ENCODE measurements around the gene C5orf15. TPM values are rescaled to one million over a fixed set of nuclear protein-coding genes. Genes with fewer than 3 reads are reported as not detected.

The C5orf15 gene
- total RNA-seq, 1 donor from 2014 or later = 43.3 TPM

- Histone ChIP-seq H3K4me3 (ENCODE audit: low read length in 3 of 3) (no peak overlapping the region), H3K4me1 (ENCODE audit: control insufficient read depth in 3 of 3, insufficient read depth in 3 of 3, low read length in 3 of 3) (peaks cover 4 to 10% (median 5%) of the 10 kb centered on the region in 3 donors), H3K27me3 (ENCODE audit: control insufficient read depth in 3 of 3, insufficient read depth in 3 of 3, low read length in 3 of 3) (peaks cover 0 to 5% (median 4%) of the 10 kb centered on the region in 3 donors), H3K9me3 (ENCODE audit: control insufficient read depth in 3 of 3, low read length in 3 of 3) (no peaks in the 10 kb centered on the region), H3K9ac (ENCODE audit: low read depth in 1 of 3, low read length in 3 of 3) (no peak overlapping the region), H3K36me3 (ENCODE audit: control insufficient read depth in 3 of 3, insufficient read depth in 3 of 3, low read length in 3 of 3) (no peaks in the 10 kb centered on the region), H3K27ac (ENCODE audit: low read depth, low read length) (no peak overlapping the region)
Measured at GRCh38 chr5:133926489-133927299, 41.7 kb downstream of the C5orf15 start.

GRCh38 chr5:133925866-133926488 lies 42.4 kb downstream of the C5orf15 start:
- Histone ChIP-seq H3K36me3 (ENCODE audit: control insufficient read depth in 3 of 3, insufficient read depth in 3 of 3, low read length in 3 of 3) (no peaks in the 10 kb centered on the region), H3K27me3 (ENCODE audit: control insufficient read depth in 3 of 3, insufficient read depth in 3 of 3, low read length in 3 of 3) (peaks cover 0 to 5% (median 4%) of the 10 kb centered on the region in 3 donors), H3K4me3 (ENCODE audit: low read length in 3 of 3) (no peak overlapping the region), H3K4me1 (ENCODE audit: control insufficient read depth in 3 of 3, insufficient read depth in 3 of 3, low read length in 3 of 3) (peaks cover 4 to 10% (median 5%) of the 10 kb centered on the region in 3 donors), H3K9me3 (ENCODE audit: control insufficient read depth in 3 of 3, low read length in 3 of 3) (no peaks in the 10 kb centered on the region), H3K27ac (ENCODE audit: low read depth, low read length) (no peak overlapping the region), H3K9ac (ENCODE audit: low read depth in 1 of 3, low read length in 3 of 3) (no peak overlapping the region)

DNA sequence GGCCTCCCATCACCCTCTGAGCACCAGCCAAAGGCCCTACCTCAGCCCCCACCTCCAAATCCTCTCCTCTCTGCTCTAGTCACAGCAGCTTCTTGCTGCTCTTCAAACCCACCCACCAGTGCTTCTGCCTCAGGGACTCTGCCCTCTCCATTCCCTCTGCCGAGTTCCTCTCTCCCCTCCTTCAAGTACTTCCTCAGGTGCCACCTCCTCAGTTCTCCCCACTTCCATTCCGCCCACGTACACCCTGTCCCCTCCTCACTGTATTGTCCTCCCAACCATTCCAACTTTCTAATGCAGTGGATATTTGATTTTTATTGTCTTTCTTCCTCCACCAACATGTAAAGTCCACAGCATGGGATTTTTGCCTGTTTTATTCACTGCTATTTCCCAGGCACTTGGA lies 43.2 kb downstream of the C5orf15 start:
- Histone ChIP-seq H3K36me3 (ENCODE audit: control insufficient read depth in 3 of 3, insufficient read depth in 3 of 3, low read length in 3 of 3) (no peaks in the 10 kb centered on the region), H3K4me1 (ENCODE audit: control insufficient read depth in 3 of 3, insufficient read depth in 3 of 3, low read length in 3 of 3) (peaks cover 3 to 10% (median 4%) of the 10 kb centered on the region in 3 donors), H3K27me3 (ENCODE audit: control insufficient read depth in 3 of 3, insufficient read depth in 3 of 3, low read length in 3 of 3) (peaks cover 0 to 5% (median 4%) of the 10 kb centered on the region in 3 donors), H3K9ac (ENCODE audit: low read depth in 1 of 3, low read length in 3 of 3) (no peak overlapping the region), H3K27ac (ENCODE audit: low read depth, low read length) (no peak overlapping the region), H3K4me3 (ENCODE audit: low read length in 3 of 3) (no peak overlapping the region), H3K9me3 (ENCODE audit: control insufficient read depth in 3 of 3, low read length in 3 of 3) (no peaks in the 10 kb centered on the region)

DNA sequence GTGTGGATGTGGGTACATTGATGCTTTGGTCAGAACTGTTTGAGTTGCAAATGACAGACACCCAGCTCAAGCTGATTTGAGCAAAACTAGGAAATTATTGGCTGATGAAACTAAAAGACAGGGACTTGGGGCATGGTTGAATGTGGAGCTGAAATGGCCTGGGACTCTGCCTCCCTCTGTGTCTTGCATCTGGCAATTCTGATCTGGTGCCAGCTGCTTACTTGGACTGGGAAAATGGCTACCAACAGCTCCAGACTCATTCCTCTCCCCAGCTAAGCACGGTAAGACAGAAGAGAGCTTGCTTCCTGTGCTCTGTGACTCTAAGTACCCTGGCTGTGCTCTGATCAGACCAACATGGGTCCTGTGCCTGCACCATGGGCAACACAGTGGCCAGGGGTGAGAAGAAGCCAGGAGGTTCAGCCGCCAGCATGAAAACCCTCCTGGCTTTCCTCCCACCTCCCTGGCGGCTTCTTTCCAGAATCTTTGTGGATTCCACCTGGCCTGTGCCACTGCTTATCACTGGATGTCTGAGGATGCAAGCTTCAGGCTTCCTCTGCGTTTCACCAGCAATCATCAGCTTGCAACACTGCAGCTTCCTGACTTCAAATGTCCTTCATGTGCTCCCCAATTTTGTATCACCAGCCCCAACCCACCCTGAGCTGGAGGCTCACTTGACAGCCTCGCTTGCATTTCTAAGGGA lies 44.1 kb downstream of the C5orf15 start:
- Histone ChIP-seq H3K27me3 (ENCODE audit: control insufficient read depth in 3 of 3, insufficient read depth in 3 of 3, low read length in 3 of 3) (peaks cover 0 to 5% (median 4%) of the 10 kb centered on the region in 3 donors), H3K4me1 (ENCODE audit: control insufficient read depth in 3 of 3, insufficient read depth in 3 of 3, low read length in 3 of 3) (peaks cover 0 to 5% (median 4%) of the 10 kb centered on the region in 3 donors), H3K9me3 (ENCODE audit: control insufficient read depth in 3 of 3, low read length in 3 of 3) (no peaks in the 10 kb centered on the region), H3K27ac (ENCODE audit: low read depth, low read length) (no peak overlapping the region), H3K4me3 (ENCODE audit: low read length in 3 of 3) (no peak overlapping the region), H3K9ac (ENCODE audit: low read depth in 1 of 3, low read length in 3 of 3) (no peak overlapping the region), H3K36me3 (ENCODE audit: control insufficient read depth in 3 of 3, insufficient read depth in 3 of 3, low read length in 3 of 3) (no peaks in the 10 kb centered on the region)

DNA sequence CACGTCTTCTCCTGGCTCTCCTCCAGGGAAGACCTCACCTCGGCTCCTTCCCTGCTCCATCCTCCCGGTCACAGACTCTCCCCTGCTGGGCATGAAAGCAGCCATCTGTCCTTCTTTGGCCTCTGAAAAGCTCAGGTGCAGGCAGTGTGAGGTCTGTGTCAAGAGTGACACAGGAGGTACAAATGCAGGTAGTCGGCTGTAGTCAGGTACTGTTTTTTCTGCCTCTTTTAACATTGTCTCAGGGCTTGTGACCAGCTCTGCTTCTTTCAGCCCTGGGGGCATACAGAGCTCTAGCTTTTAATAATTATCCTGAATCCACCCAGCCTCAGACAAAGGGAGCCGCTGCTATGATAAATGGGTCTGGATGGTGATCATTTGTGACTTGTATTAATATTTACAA lies 46.4 kb downstream of the C5orf15 start:
- Histone ChIP-seq H3K4me3 (ENCODE audit: low read length in 3 of 3) (no peak overlapping the region), H3K4me1 (ENCODE audit: control insufficient read depth in 3 of 3, insufficient read depth in 3 of 3, low read length in 3 of 3) (peaks cover 0 to 5% (median 4%) of the 10 kb centered on the region in 3 donors), H3K9ac (ENCODE audit: low read depth in 1 of 3, low read length in 3 of 3) (no peak overlapping the region), H3K9me3 (ENCODE audit: control insufficient read depth in 3 of 3, low read length in 3 of 3) (no peaks in the 10 kb centered on the region), H3K27ac (ENCODE audit: low read depth, low read length) (no peak overlapping the region), H3K36me3 (ENCODE audit: control insufficient read depth in 3 of 3, insufficient read depth in 3 of 3, low read length in 3 of 3) (no peaks in the 10 kb centered on the region), H3K27me3 (ENCODE audit: control insufficient read depth in 3 of 3, insufficient read depth in 3 of 3, low read length in 3 of 3) (peaks cover 0 to 5% (median 4%) of the 10 kb centered on the region in 3 donors)

- Histone ChIP-seq H3K27me3 (ENCODE audit: control insufficient read depth in 3 of 3, insufficient read depth in 3 of 3, low read length in 3 of 3) (peaks cover 0 to 5% (median 0%) of the 10 kb centered on the region in 3 donors), H3K36me3 (ENCODE audit: control insufficient read depth in 3 of 3, insufficient read depth in 3 of 3, low read length in 3 of 3) (no peaks in the 10 kb centered on the region), H3K27ac (ENCODE audit: low read depth, low read length) (no peak overlapping the region), H3K9me3 (ENCODE audit: control insufficient read depth in 3 of 3, low read length in 3 of 3) (no peaks in the 10 kb centered on the region), H3K4me1 (ENCODE audit: control insufficient read depth in 3 of 3, insufficient read depth in 3 of 3, low read length in 3 of 3) (peaks cover 0 to 5% (median 4%) of the 10 kb centered on the region in 3 donors), H3K4me3 (ENCODE audit: low read length in 3 of 3) (no peak overlapping the region), H3K9ac (ENCODE audit: low read depth in 1 of 3, low read length in 3 of 3) (no peak overlapping the region)
Measured at GRCh38 chr5:133921069-133921468, 47.4 kb downstream of the C5orf15 start.

- H3K36me3 ChIP-seq (ENCODE audit: control insufficient read depth in 3 of 3, insufficient read depth in 3 of 3, low read length in 3 of 3) = no peaks in the 10 kb centered on the region
- H3K9ac ChIP-seq (ENCODE audit: low read depth in 1 of 3, low read length in 3 of 3) = no peak overlapping the region
- peaks cover 0 to 3% (median 3%) of the 10 kb centered on the region in 3 donors for H3K4me1 ChIP-seq (ENCODE audit: control insufficient read depth in 3 of 3, insufficient read depth in 3 of 3, low read length in 3 of 3)
- H3K27me3 ChIP-seq (ENCODE audit: control insufficient read depth in 3 of 3, insufficient read depth in 3 of 3, low read length in 3 of 3) = no peaks in the 10 kb centered on the region
- no peaks in the 10 kb centered on the region for H3K9me3 ChIP-seq (ENCODE audit: control insufficient read depth in 3 of 3, low read length in 3 of 3)
- H3K4me3 ChIP-seq (ENCODE audit: low read length in 3 of 3) = no peak overlapping the region
- H3K27ac ChIP-seq (ENCODE audit: low read depth, low read length) = no peak overlapping the region
Measured at GRCh38 chr5:133919148-133920136, 49.0 kb downstream of the C5orf15 start.

GRCh38 chr5:133918731-133919130 lies 49.7 kb downstream of the C5orf15 start:
- H3K36me3 ChIP-seq (ENCODE audit: control insufficient read depth in 3 of 3, insufficient read depth in 3 of 3, low read length in 3 of 3) = no peaks in the 10 kb centered on the region
- H3K27me3 ChIP-seq (ENCODE audit: control insufficient read depth in 3 of 3, insufficient read depth in 3 of 3, low read length in 3 of 3) = no peaks in the 10 kb centered on the region
- H3K27ac ChIP-seq (ENCODE audit: low read depth, low read length) = no peak overlapping the region
- no peak overlapping the region for H3K9ac ChIP-seq (ENCODE audit: low read depth in 1 of 3, low read length in 3 of 3)
- no peak overlapping the region for H3K4me3 ChIP-seq (ENCODE audit: low read length in 3 of 3)
- H3K9me3 ChIP-seq (ENCODE audit: control insufficient read depth in 3 of 3, low read length in 3 of 3) = no peaks in the 10 kb centered on the region
- H3K4me1 ChIP-seq (ENCODE audit: control insufficient read depth in 3 of 3, insufficient read depth in 3 of 3, low read length in 3 of 3) = no peaks in the 10 kb centered on the region

DNA sequence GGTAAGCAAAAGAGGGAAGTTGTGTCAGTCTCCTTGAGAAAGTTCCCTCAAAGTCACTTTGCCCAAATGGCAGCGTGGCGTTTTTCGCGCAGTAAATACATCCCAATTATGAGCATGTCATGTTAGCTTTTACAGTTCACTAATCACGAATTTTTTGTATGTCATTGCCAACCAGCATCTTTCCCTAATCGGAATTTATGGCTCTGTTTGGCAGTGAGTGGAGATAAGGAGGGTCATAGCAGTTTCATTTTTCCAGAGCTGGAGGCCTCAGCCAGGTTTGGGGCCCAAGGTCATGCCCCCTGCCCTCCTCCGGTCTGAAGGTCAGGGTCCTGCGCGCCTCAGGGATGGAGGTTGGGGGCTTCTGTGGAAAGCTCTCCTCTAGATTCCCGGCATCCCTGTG lies 50.1 kb downstream of the C5orf15 start:
- no peaks in the 10 kb centered on the region for H3K27me3 ChIP-seq (ENCODE audit: control insufficient read depth in 3 of 3, insufficient read depth in 3 of 3, low read length in 3 of 3)
- H3K9ac ChIP-seq (ENCODE audit: low read depth in 1 of 3, low read length in 3 of 3) = no peak overlapping the region
- H3K27ac ChIP-seq (ENCODE audit: low read depth, low read length) = no peak overlapping the region
- H3K36me3 ChIP-seq (ENCODE audit: control insufficient read depth in 3 of 3, insufficient read depth in 3 of 3, low read length in 3 of 3) = no peaks in the 10 kb centered on the region
- H3K9me3 ChIP-seq (ENCODE audit: control insufficient read depth in 3 of 3, low read length in 3 of 3) = no peaks in the 10 kb centered on the region
- no peaks in the 10 kb centered on the region for H3K4me1 ChIP-seq (ENCODE audit: control insufficient read depth in 3 of 3, insufficient read depth in 3 of 3, low read length in 3 of 3)
- no peak overlapping the region for H3K4me3 ChIP-seq (ENCODE audit: low read length in 3 of 3)

All from skeletal muscle tissue (tissue), 4 donors.